ENCODE data around the gene PAK1IP1. TPM values are rescaled to one million over a fixed set of nuclear protein-coding genes. Genes with fewer than 3 reads are reported as not detected.

The PAK1IP1 gene
- polyA plus RNA-seq, 1 of the 3 experiments (the other 2 are of a cell fraction) = 16.2 TPM

GRCh38 chr6:10713962-10714361, 19.2 kb downstream of the PAK1IP1 start:
- no peaks in the 10 kb centered on the region for H3K79me2 ChIP-seq (ENCODE audit: insufficient read depth)
- H3K4me3 ChIP-seq (ENCODE audit: low read depth in 2 of 2, low read length in 1 of 2) = no peak overlapping the region
- WGBS (ENCODE audit: low lambda C conversion rate) = 92% methylated on average over 8 of the region's 8 CpGs
- no peaks in the 10 kb centered on the region for H3K27me3 ChIP-seq (ENCODE audit: insufficient read depth)
- H3K9me2 ChIP-seq = no peaks in the 10 kb centered on the region
- H2AFZ ChIP-seq (ENCODE audit: low read depth) = no peak overlapping the region
- H3K9me3 ChIP-seq = no peaks in the 10 kb centered on the region
- no peak overlapping the region for H3K4me2 ChIP-seq
- DNase-seq = no peak
- peaks cover 11 to 16% of the 10 kb centered on the region in 2 experiments for H3K36me3 ChIP-seq (replicated peaks in 1 of 2; ENCODE audit: control insufficient read depth in 1 of 2, insufficient read depth in 2 of 2, low read length in 1 of 2)
- ChIA-PET CTCF (interaction anchor here (1.4 kb wide), 1 partner anchor 235 kb away, joined by 3 read pairs; no protein-coding TSS in a partner anchor), POLR2A (no interaction called here)
- no peaks in the 10 kb centered on the region for H3K4me1 ChIP-seq (ENCODE audit: control insufficient read depth in 1 of 2, insufficient read depth in 2 of 2, low read depth in 1 of 2, low read length in 1 of 2)
- H3K27ac ChIP-seq (ENCODE audit: low read depth in 2 of 2, low read length in 1 of 2) = no peak overlapping the region
- H3K9ac ChIP-seq = no peak overlapping the region
- H3F3A ChIP-seq (replicated peaks; ENCODE audit: insufficient read depth) = peaks cover 11% of the 10 kb centered on the region
- no peaks in the 10 kb centered on the region for H4K20me1 ChIP-seq (ENCODE audit: insufficient read depth)
- no peak for TF ChIP-seq NRF1 (IDR thresholded peaks at IDR 0.05; ENCODE audit: low read depth, low read length)
- no peak for TF ChIP-seq CTCF (IDR thresholded peaks at IDR 0.05)
- TF ChIP-seq SIN3A (IDR thresholded peaks at IDR 0.05; ENCODE audit: borderline replicate concordance, low read depth, low read length) = no peak
- TF ChIP-seq, protein P1, sequence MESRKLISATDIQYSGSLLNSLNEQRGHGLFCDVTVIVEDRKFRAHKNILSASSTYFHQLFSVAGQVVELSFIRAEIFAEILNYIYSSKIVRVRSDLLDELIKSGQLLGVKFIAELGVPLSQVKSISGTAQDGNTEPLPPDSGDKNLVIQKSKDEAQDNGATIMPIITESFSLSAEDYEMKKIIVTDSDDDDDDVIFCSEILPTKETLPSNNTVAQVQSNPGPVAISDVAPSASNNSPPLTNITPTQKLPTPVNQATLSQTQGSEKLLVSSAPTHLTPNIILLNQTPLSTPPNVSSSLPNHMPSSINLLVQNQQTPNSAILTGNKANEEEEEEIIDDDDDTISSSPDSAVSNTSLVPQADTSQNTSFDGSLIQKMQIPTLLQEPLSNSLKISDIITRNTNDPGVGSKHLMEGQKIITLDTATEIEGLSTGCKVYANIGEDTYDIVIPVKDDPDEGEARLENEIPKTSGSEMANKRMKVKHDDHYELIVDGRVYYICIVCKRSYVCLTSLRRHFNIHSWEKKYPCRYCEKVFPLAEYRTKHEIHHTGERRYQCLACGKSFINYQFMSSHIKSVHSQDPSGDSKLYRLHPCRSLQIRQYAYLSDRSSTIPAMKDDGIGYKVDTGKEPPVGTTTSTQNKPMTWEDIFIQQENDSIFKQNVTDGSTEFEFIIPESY (IDR thresholded peaks at IDR 0.05; ENCODE audit: borderline replicate concordance, low read depth) = no peak
- no peak for TF ChIP-seq FOXJ3 (CRISPR knock-in tag; IDR thresholded peaks at IDR 0.05)
- TF ChIP-seq SMC3 (IDR thresholded peaks at IDR 0.05; ENCODE audit: low read depth, low read length) = no peak
- TF ChIP-seq POLR2AphosphoS5 (IDR thresholded peaks at IDR 0.05; ENCODE audit: low read depth, low read length) = no peak
- no peak for TF ChIP-seq ELF1 (IDR thresholded peaks at IDR 0.05)
- no peak for TF ChIP-seq RCOR1 (IDR thresholded peaks at IDR 0.05; ENCODE audit: low read length)
- no peak for TF ChIP-seq TAF1 (IDR thresholded peaks at IDR 0.05; ENCODE audit: borderline replicate concordance, low read depth, low read length)

- WGBS (ENCODE audit: low lambda C conversion rate) = 73% methylated on average over 6 of the region's 8 CpGs
- H3K9me2 ChIP-seq = no peaks in the 10 kb centered on the region
- H2AFZ ChIP-seq (ENCODE audit: low read depth) = peak overlapping the region; percentile 60; the same call in 1 of the 2 replicates
- no peaks in the 10 kb centered on the region for H3K27me3 ChIP-seq (ENCODE audit: insufficient read depth)
- H3F3A ChIP-seq (replicated peaks; ENCODE audit: insufficient read depth) = peaks cover 7% of the 10 kb centered on the region
- CTCF ChIA-PET = interaction anchor here (0.6 to 1.4 kb wide), 5 partner anchors 8 to 209 kb away, joined by 3 read pairs; no protein-coding TSS in a partner anchor
- H3K4me3 ChIP-seq (ENCODE audit: low read depth in 2 of 2, low read length in 1 of 2) = peak overlapping the region; percentile 53; a peak in 3 of 4 replicates
- peaks cover 15% of the 10 kb centered on the region for H3K79me2 ChIP-seq (ENCODE audit: insufficient read depth)
- peak overlapping the region; percentile 75; the same call in 1 of the 2 replicates for H3K4me2 ChIP-seq
- TF ChIP-seq CTCF (IDR thresholded peaks at IDR 0.05) = no peak
- TF ChIP-seq RFX5 (IDR thresholded peaks at IDR 0.05; ENCODE audit: low read length) = no peak
- TF ChIP-seq JUND (IDR thresholded peaks at IDR 0.05) = no peak
- H3K4me1 ChIP-seq (ENCODE audit: control insufficient read depth in 1 of 2, insufficient read depth in 2 of 2, low read depth in 1 of 2, low read length in 1 of 2) = peaks cover 8 to 12% of the 10 kb centered on the region in 2 experiments; a peak in 2 of 4 replicates
- H3K36me3 ChIP-seq (replicated peaks in 1 of 2; ENCODE audit: control insufficient read depth in 1 of 2, insufficient read depth in 2 of 2, low read length in 1 of 2) = no peaks in the 10 kb centered on the region
- H3K27ac ChIP-seq (ENCODE audit: low read depth in 2 of 2, low read length in 1 of 2) = no peak overlapping the region
- no peaks in the 10 kb centered on the region for H4K20me1 ChIP-seq (ENCODE audit: insufficient read depth)
- H3K9ac ChIP-seq = 0 out of 2 replicates have a peak overlapping the region, but pooled peaks have one; percentile 60
- peak; percentile 24 for DNase-seq
- POLR2A ChIA-PET = interaction anchor here (1.0 to 4.7 kb wide), 4 partner anchors 25 to 163 kb away, joined by 3 to 66 read pairs (median 4); partner anchors contain the start of genes C6orf52, PAK1IP1 and TMEM14B
- no peaks in the 10 kb centered on the region for H3K9me3 ChIP-seq
Observed at GRCh38 chr6:10719296-10719963, 24.7 kb downstream of the PAK1IP1 start.
